Left ventricle myocardium superior (tissue), 1 donor: ENCODE measurements around the gene CLK1. TPM values are rescaled to one million over a fixed set of nuclear protein-coding genes. Genes with fewer than 3 reads are reported as not detected.
"Not testable (repeated sequence)": the region's sequence is repeated elsewhere in the genome, so short reads cannot be mapped to it uniquely, and the experiment has no call there.

Experiments
- ATAC-seq: fragments of 200-7000 bp; cut with Tn5 transposase; one replicate; pipeline ENCODE4 v1.9.1; 2020; ENCODE audit warnings: mild to moderate bottlenecking, moderate library complexity
- DNase-seq: peaks from one replicate; pipeline ENCODE4 v3.0.0-alpha.2; 2020
- intact Hi-C: fragments of 100-400 bp; cut with micrococcal nuclease; formaldehyde crosslinking; loops from one replicate; pipeline ENCODE4 v1.11.0; 2022
- long read RNA-seq: library from polyadenylated mRNA; unstranded; transcript quantifications from one replicate; pipeline ENCODE4 v2.0.0, GENCODE V29; 2021
- total RNA-seq: library from RNA; stranded (reverse); fragmentation: NEBNext Ultra II Directional; extraction: Animal tissue kit (Norgen Biotek cat#: 25700); gene quantifications from one replicate; pipeline ENCODE4 v1.2.1, GENCODE V29; 2021
- donor health status: DM: no; HTN: yes; CAD: no; lungs with severe emphysema.

The CLK1 gene
- 54.9 TPM for total RNA-seq
- long read RNA-seq, transcript CLK1-210 (11 exons, 3,208 nt), result minor isoform, 7 of 25 reads
- long read RNA-seq, transcript CLK1-201 (13 exons, 1,888 nt), result major isoform, 12 of 25 reads
- long read RNA-seq, partial matches to known transcripts, result 1 of 25 reads
- long read RNA-seq, other reads (novel, unspliced or antisense), result 1 of 25 reads

GRCh38 chr2:200864176-200865034, at the start of gene CLK1:
TSS of gene CLK1 (minus strand) at chr2:200864658. CDS start at chr2:200861862, 2,796 bp downstream.
- intact Hi-C loops, result no loop called here
- ATAC-seq, result peak; percentile 94
- DNase-seq, result peak; percentile 99

GRCh38 chr2:200913654-200914053, 49.2 kb upstream of the CLK1 start:
- intact Hi-C loops, result no loop called here

GRCh38 chr2:200909958-200910357, 45.5 kb upstream of the CLK1 start:
- no peak for DNase-seq
- ATAC-seq, result no peak
- intact Hi-C loops, result loop anchor here (5.0 to 10.0 kb wide), 2 partner anchors 155 to 267 kb away; no protein-coding TSS in a partner anchor

More at GRCh38 chr2:200913654-200914053, 49.2 kb upstream of the CLK1 start:
- no peak for DNase-seq
- ATAC-seq, result no peak

- ATAC-seq (peak; percentile 80), DNase-seq (peak; percentile 77)
- intact Hi-C loops, result loop anchor here (5.0 to 10.0 kb wide), 2 partner anchors 159 to 272 kb away; no protein-coding TSS in a partner anchor
These were observed 41.3 kb upstream of the CLK1 start for GRCh38 chr2:200905618-200906296.

GRCh38 chr2:200901459-200902072, 37.1 kb upstream of the CLK1 start:
- intact Hi-C loops, result loop anchor here (10.0 kb wide), 1 partner anchor 163 kb away; no protein-coding TSS in a partner anchor
- ATAC-seq (peak; percentile 78), DNase-seq (no peak)

- intact Hi-C loops, result no loop called here
- ATAC-seq (no peak), DNase-seq (no peak)
These were observed 35.0 kb upstream of the CLK1 start for GRCh38 chr2:200899482-200899881.

GRCh38 chr2:200888704-200889625, 24.5 kb upstream of the CLK1 start, which contains the start of the genes NIF3L1 and PPIL3:
TSS of gene NIF3L1 (plus strand) at chr2:200889371. CDS start at chr2:200891944, 2,573 bp downstream.
TSS of gene PPIL3 (minus strand) at chr2:200889077. CDS start at chr2:200887615, 1,462 bp downstream.
- intact Hi-C loops, result no loop called here
- ATAC-seq (peak; percentile 98), DNase-seq (peak; percentile 97)

GRCh38 chr2:200881715-200882249, 17.3 kb upstream of the CLK1 start:
- DNase-seq, intact Hi-C loops, ATAC-seq: not testable (repeated sequence)

- DNase-seq (no peak), ATAC-seq (no peak)
- intact Hi-C loops, result no loop called here
These were observed 13.9 kb upstream of the CLK1 start for GRCh38 chr2:200878289-200878880.

- DNase-seq, result no peak
- intact Hi-C loops, result no loop called here
- peak; percentile 76 for ATAC-seq
These were observed 13.0 kb upstream of the CLK1 start for GRCh38 chr2:200877443-200877842.

GRCh38 chr2:200873560-200873959, 9.1 kb upstream of the CLK1 start:
- DNase-seq (no peak), ATAC-seq (no peak)
- intact Hi-C loops, result no loop called here

GRCh38 chr2:200871151-200871550, 6.7 kb upstream of the CLK1 start:
- intact Hi-C loops, result no loop called here
- DNase-seq (no peak), ATAC-seq (no peak)

- DNase-seq, result no peak
- no peak for ATAC-seq
- intact Hi-C loops, result no loop called here
These were observed 4.6 kb upstream of the CLK1 start for GRCh38 chr2:200869014-200869413.

- ATAC-seq (no peak), DNase-seq (no peak)
- intact Hi-C loops, result no loop called here
These were observed 679 bp downstream of the CLK1 start for GRCh38 chr2:200863782-200864175.

- DNase-seq, result no peak
- ATAC-seq, result no peak
- intact Hi-C loops, result no loop called here
These were observed 1.9 kb downstream of the CLK1 start for GRCh38 chr2:200862532-200863000.

GRCh38 chr2:200861617-200862155, 2.8 kb downstream of the CLK1 start:
- ATAC-seq (no peak), DNase-seq (no peak)
- intact Hi-C loops, result no loop called here
